GM19438 (cell line): ENCODE data around the gene GRIN3A.

ENCODE experiments used
- ATAC-seq: cut with Tn5 transposase; IDR thresholded peaks from one replicate; pipeline ENCODE4 v1.9.1; 2021; ENCODE audit warnings: low read depth; ENCODE audit not compliant: unreplicated experiment

Gene GRIN3A

GRCh38 chr9:101706261-101706798, 32.1 kb downstream of the GRIN3A start:
- no peak for ATAC-seq

DNA sequence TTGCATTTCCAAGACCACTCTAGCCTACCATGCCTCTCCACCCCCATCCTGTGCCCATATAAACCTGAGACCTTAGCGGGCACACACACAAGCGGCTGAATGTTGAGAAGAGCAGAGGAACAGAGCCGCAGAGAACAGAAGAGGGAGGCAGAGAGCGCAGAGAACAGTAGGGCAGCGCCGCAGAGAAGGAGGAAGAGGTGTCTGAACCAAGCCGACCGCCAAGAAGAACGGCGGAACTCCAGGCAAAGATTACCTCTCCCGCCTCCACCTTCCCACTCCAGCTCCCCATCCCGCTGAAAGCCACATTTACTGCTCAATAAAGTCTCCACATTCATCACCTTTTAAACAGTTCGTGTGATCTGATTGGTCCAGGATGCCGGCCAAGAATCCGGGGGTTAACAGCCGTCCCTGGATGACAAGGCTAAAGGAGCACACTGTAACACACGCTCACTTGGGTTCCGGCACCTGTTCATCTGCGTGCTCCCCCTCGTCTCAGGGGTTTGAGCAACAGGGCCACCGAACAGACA, 33.2 kb downstream of the GRIN3A start:
- ATAC-seq = no peak

DNA sequence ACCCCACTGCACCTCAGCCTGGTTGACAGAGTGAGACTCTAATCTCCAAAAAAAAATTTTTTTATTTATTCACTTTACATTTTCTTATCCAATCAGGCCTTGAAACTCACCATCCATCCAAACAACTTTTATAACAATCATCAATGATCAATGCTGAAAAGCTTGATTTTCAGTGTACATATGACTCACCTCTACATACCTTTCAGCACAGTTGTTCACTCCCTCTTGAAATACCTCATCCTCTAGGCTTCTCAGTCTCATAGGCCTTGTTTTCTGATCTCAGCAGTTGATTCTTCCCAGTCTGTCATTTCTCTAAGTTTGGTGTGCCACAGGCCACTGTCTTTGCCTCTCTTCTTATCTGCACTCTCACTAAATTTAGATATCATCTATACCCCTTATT, 36.2 kb downstream of the GRIN3A start:
- ATAC-seq = no peak

DNA sequence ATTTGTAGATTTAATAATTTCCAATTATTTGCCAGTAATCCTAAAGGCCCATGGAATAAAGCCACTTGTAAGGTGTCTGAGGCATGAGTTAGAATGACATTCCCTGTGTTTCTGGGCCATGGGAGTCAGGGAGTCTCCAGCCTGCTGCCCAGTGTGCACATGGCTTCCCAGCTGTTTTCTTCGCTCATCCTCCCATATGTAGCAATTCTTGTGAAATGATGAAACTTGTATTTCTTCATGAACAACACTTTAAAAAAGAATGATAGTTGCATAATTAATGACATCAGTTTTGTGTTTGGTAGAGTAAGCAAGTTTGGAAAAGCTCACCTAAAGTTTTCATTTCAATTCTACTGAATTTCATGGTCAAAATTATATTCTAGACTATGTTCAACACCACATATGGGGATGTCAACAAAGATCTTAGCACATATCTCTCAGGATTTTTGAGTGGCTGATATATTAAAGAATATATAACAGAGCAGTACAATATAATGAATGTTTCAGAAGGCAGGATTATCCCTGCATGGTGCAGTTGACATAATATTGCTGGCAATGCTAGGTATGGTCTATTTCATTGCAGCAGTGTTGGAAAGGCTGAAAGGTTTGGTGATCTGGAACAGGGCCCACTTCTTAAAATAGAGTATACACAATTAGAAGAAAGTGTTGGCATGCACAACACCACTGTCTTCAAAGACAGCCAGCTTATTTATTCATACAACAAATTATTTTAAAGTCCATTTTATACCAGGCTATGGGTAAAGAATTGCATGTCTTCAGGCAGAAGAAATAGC, 44.7 kb downstream of the GRIN3A start:
- no peak for ATAC-seq

GRCh38 chr9:101691657-101692056, 46.8 kb downstream of the GRIN3A start:
- no peak for ATAC-seq

GRCh38 chr9:101689039-101689438, 49.4 kb downstream of the GRIN3A start:
- no peak for ATAC-seq

DNA sequence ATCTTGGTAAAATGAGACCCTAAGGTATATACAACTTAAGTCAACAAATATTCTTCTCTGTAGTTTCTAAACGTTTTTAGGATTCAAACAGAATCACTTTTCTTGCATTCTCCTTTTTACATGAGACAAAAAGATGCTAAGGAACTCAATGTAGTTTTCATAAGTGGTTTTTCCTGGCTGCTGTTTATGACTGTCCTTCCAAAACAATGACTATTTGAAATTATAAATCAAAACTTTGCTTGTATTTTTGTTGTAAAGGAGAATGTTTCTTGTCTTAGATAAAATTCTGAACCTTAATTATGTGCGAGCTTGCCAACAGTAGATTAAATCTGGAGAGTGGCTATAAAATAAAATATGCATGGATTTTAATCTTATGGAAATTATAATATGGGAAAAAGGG, 53.8 kb downstream of the GRIN3A start:
- ATAC-seq = no peak

DNA sequence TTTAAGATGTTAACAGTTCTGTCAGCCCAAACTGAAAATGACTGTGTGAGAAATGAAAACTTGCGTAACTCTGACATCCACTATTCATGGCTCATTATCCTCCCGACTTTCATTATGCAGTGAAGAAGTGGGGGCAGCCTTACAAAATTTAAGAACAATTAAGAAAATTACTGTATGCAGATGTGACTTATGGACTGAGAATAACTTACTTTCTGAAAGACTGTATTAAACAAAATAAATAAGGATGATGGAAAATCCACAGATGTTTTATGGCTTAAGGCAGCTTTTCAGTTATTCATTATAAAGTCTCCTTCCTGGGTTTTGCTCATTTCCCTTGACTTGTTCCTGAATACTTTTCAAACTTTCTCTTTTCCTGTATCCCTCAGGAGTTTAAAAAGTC, 55.2 kb downstream of the GRIN3A start:
- no peak for ATAC-seq

GRCh38 chr9:101677861-101678260, 60.6 kb downstream of the GRIN3A start:
- no peak for ATAC-seq

GRCh38 chr9:101675341-101675740, 63.1 kb downstream of the GRIN3A start:
- no peak for ATAC-seq

GRCh38 chr9:101674165-101674564, 64.3 kb downstream of the GRIN3A start:
- no peak for ATAC-seq

DNA sequence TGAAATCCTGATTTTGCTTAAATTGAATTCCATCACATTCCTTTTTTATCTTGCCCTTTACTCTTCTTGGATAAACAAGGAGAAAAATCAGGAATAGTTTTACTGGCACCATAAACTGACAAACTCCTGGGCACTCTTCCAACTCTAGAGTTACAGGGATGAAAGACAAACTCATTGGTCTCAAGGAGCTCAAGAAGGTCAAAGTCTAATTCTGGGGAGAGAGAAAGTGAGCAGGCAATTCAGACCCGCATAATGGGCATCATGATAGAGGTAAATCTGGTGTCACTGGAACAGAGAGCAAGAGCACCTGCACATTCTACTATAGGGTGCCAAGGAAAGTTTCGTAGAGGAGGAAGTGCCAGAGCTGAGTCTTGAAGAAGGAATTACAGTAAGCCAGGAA, 64.8 kb downstream of the GRIN3A start:
- no peak for ATAC-seq

- no peak for ATAC-seq
Measured at GRCh38 chr9:101671567-101671966, 66.9 kb downstream of the GRIN3A start.

- ATAC-seq = no peak
Measured at GRCh38 chr9:101668421-101668820, 70.0 kb downstream of the GRIN3A start.

- no peak for ATAC-seq
Measured at GRCh38 chr9:101664453-101664852, 74.0 kb downstream of the GRIN3A start.

DNA sequence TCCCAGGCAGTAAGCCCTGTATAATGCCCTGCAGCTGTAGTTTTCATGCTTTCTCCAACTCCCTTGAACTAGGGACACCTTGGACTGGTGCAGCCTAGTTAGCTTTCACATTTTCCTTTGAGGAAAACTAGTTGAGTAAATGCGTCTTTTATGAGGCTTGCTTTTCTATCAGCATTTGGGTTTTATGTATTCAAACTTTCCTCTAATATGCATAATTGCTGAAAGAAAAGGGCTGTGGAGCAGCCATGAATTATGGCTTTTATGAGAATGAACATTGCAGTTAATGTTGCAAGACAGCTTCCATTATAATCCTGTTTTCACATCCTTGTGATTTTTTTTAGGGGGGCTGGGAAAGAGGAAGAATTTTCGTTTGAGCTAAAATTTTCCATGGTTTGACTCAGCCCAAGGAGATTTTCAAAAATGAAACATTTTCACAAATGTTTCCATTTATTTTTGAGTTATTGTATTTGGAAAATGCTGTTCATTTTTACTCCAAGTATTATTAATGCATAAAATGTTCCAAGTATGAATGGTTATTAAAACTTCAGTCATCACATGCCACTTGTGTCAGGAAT, 85.8 kb downstream of the GRIN3A start:
- ATAC-seq = no peak

DNA sequence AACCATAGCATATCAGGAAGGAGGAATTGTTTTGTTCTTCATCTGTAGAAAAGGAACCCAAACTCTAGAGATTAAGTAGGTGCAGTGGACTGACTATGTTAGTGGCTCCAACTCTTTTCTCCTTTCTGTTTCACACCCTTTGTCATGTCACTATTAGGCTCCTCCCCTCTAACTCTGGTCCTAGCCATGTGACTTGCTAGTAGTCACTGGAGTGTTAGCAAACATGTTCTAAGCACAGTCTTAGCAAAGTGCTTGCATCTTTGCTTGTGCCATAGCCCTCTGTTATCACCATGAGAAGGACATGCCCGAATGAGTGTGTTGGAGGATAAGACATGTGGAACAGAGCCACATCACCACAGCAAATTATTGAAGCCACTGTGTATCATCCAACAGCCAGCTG, 88.3 kb downstream of the GRIN3A start:
- ATAC-seq = no peak

- no peak for ATAC-seq
Measured at GRCh38 chr9:101648493-101648892, 90.0 kb downstream of the GRIN3A start.

- no peak for ATAC-seq
Measured at GRCh38 chr9:101639785-101640665, 98.4 kb downstream of the GRIN3A start.

DNA sequence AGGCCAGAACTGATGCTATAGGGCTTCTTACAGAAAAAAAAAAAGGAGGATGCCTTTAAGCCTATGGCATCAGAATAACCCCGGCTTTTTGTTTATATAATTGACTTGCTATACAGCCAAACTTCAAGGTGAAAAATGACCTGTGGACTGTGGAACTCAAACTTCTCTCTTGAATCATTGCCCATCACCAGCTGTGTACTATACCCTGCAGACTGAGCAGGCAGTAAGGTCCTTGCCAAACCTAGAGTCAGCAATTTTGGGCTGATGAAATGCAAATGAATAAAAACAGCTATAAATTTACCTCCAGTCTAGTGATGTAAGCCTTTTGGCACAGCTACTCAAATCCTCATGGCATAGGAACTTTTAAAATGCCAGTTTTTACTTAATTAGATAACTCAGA, 99.1 kb downstream of the GRIN3A start:
- ATAC-seq = no peak

- no peak for ATAC-seq
Measured at GRCh38 chr9:101636247-101636646, 102.2 kb downstream of the GRIN3A start.
